Karpas-422 (cell line): ENCODE data around the gene GJB4. TPM values are rescaled to one million over a fixed set of nuclear protein-coding genes. Genes with fewer than 3 reads are reported as not detected.

Experiments used
- DNase-seq: peaks from one replicate; pipeline ENCODE4 v3.0.0-alpha.2; 2015
- H2AFZ ChIP-seq: fragments of 200-600 bp; sonication (generic); 2 replicates; pipeline ENCODE4 v1.6.1; 2014; ENCODE audit warnings: antibody characterized with exemption, low read length, mixed read lengths
- H3K27ac ChIP-seq: fragments of 200-600 bp; sonication (generic); 2 replicates; pipeline ENCODE4 v1.5.1; 2014; ENCODE audit warnings: mild to moderate bottlenecking, low read length, moderate library complexity
- H3K27me3 ChIP-seq: fragments of 200-600 bp; sonication (generic); 2 replicates; pipeline ENCODE4 v1.6.1; 2014; ENCODE audit warnings: low read length, mixed read lengths
- H3K36me3 ChIP-seq: fragments of 200-600 bp; sonication (generic); 2 replicates; pipeline ENCODE4 v1.6.1; 2014; ENCODE audit warnings: low read length, mixed read lengths; ENCODE audit not compliant: insufficient read depth
- H3K4me1 ChIP-seq: fragments of 200-600 bp; sonication (generic); 2 replicates; pipeline ENCODE4 v1.6.1; 2014; ENCODE audit warnings: mild to moderate bottlenecking, low read length, mixed read lengths
- H3K4me2 ChIP-seq: fragments of 200-600 bp; sonication (generic); 2 replicates; pipeline ENCODE4 v1.6.1; 2014; ENCODE audit warnings: low read length, low read depth, mild to moderate bottlenecking; ENCODE audit not compliant: poor library complexity, severe bottlenecking
- H3K4me3 ChIP-seq: fragments of 200-600 bp; sonication (generic); 2 replicates; pipeline ENCODE4 v1.5.1; 2014; ENCODE audit warnings: mild to moderate bottlenecking, antibody characterized with exemption, low read length, mixed read lengths
- H3K79me2 ChIP-seq: fragments of 200-600 bp; sonication (generic); 2 replicates; pipeline ENCODE4 v1.6.1; 2014; ENCODE audit warnings: mild to moderate bottlenecking, low read length, mixed read lengths
- H3K9ac ChIP-seq: fragments of 200-600 bp; sonication (generic); 2 replicates; pipeline ENCODE4 v1.6.0; 2014; ENCODE audit warnings: low read length
- H3K9me2 ChIP-seq: fragments of 200-600 bp; sonication (generic), shearing (Covaris generic); replicated peaks from 2 replicates; pipeline ENCODE4 v1.6.0; 2014; ENCODE audit warnings: mild to moderate bottlenecking, low read length, moderate library complexity; ENCODE audit not compliant: insufficient read depth
- H3K9me3 ChIP-seq: fragments of 300-700, 200-600 bp; sonication (generic); 2 replicates; pipeline ENCODE4 v1.6.1; 2014; ENCODE audit warnings: low read length, mixed read lengths
- H4K20me1 ChIP-seq: fragments of 200-600 bp; sonication (generic); 2 replicates; pipeline ENCODE4 v1.6.1; 2014; ENCODE audit warnings: mild to moderate bottlenecking, antibody characterized with exemption, low read length, low read depth; ENCODE audit not compliant: insufficient read depth
- total RNA-seq: library from RNA; depleted of rRNA; stranded (reverse); fragments of >200 nt; shearing (Covaris generic); gene quantifications from 2 replicates; pipeline ENCODE4 v1.2.3, GENCODE V29; 2014; ENCODE audit warnings: low replicate concordance

GJB4 gene
- total RNA-seq, 1 experiment from 2014 or later: not detected

- Histone ChIP-seq H3K27ac (no peak overlapping the region), H4K20me1 (no peaks in the 10 kb centered on the region; the same call in 1 of the 2 replicates), H3K4me2 (no peak overlapping the region), H3K4me3 (no peak overlapping the region), H3K9me2 (no peaks in the 10 kb centered on the region), H3K27me3 (no peaks in the 10 kb centered on the region), H3K79me2 (no peaks in the 10 kb centered on the region), H3K36me3 (no peaks in the 10 kb centered on the region), H2AFZ (no peak overlapping the region), H3K9me3 (no peaks in the 10 kb centered on the region), H3K4me1 (no peaks in the 10 kb centered on the region), H3K9ac (no peak overlapping the region)
- peak; percentile 92 for DNase-seq
Measured at GRCh38 chr1:34742667-34743270, 16.8 kb upstream of the GJB4 start.

GRCh38 chr1:34743775-34744174 is 15.8 kb upstream of the GJB4 start:
- Histone ChIP-seq H3K9me2 (no peaks in the 10 kb centered on the region), H3K36me3 (no peaks in the 10 kb centered on the region), H3K4me2 (no peak overlapping the region), H2AFZ (no peak overlapping the region), H3K9ac (no peak overlapping the region), H3K27me3 (no peaks in the 10 kb centered on the region), H3K9me3 (no peaks in the 10 kb centered on the region), H4K20me1 (no peaks in the 10 kb centered on the region; the same call in 1 of the 2 replicates), H3K4me1 (no peaks in the 10 kb centered on the region), H3K4me3 (no peak overlapping the region), H3K27ac (no peak overlapping the region), H3K79me2 (no peaks in the 10 kb centered on the region)
- no peak for DNase-seq

GRCh38 chr1:34744851-34745250 is 14.7 kb upstream of the GJB4 start:
- DNase-seq: no peak
- no peak overlapping the region for H3K27ac ChIP-seq

GRCh38 chr1:34745666-34746065 is 13.9 kb upstream of the GJB4 start:
- H3K27ac ChIP-seq: no peak overlapping the region
- H2AFZ ChIP-seq: no peak overlapping the region
- no peak overlapping the region for H3K4me3 ChIP-seq
- H3K4me2 ChIP-seq: no peak overlapping the region
- no peaks in the 10 kb centered on the region for H3K36me3 ChIP-seq
- H3K9ac ChIP-seq: no peak overlapping the region
- no peaks in the 10 kb centered on the region for H3K9me3 ChIP-seq
- no peaks in the 10 kb centered on the region for H3K27me3 ChIP-seq
- no peaks in the 10 kb centered on the region for H3K79me2 ChIP-seq
- no peaks in the 10 kb centered on the region for H3K4me1 ChIP-seq
- H4K20me1 ChIP-seq: no peaks in the 10 kb centered on the region; the same call in 1 of the 2 replicates
- no peaks in the 10 kb centered on the region for H3K9me2 ChIP-seq
- DNase-seq: no peak

More at GRCh38 chr1:34744851-34745250, 14.7 kb upstream of the GJB4 start:
- Histone ChIP-seq H3K4me2 (no peak overlapping the region), H3K9me2 (no peaks in the 10 kb centered on the region), H3K79me2 (no peaks in the 10 kb centered on the region), H3K9me3 (no peaks in the 10 kb centered on the region), H4K20me1 (no peaks in the 10 kb centered on the region; the same call in 1 of the 2 replicates), H2AFZ (no peak overlapping the region), H3K4me1 (no peaks in the 10 kb centered on the region), H3K36me3 (no peaks in the 10 kb centered on the region), H3K9ac (no peak overlapping the region), H3K27me3 (no peaks in the 10 kb centered on the region), H3K4me3 (no peak overlapping the region)

- Histone ChIP-seq H3K79me2 (no peaks in the 10 kb centered on the region), H3K4me3 (no peak overlapping the region), H3K27me3 (no peaks in the 10 kb centered on the region), H3K36me3 (no peaks in the 10 kb centered on the region), H3K27ac (no peak overlapping the region), H4K20me1 (no peaks in the 10 kb centered on the region; the same call in 1 of the 2 replicates), H3K9me3 (no peaks in the 10 kb centered on the region), H3K9me2 (no peaks in the 10 kb centered on the region), H3K4me2 (no peak overlapping the region), H3K4me1 (no peaks in the 10 kb centered on the region), H2AFZ (no peak overlapping the region), H3K9ac (no peak overlapping the region)
- no peak for DNase-seq
Measured at GRCh38 chr1:34746101-34746500, 13.4 kb upstream of the GJB4 start.

GRCh38 chr1:34746785-34747637 is 12.5 kb upstream of the GJB4 start:
- no peaks in the 10 kb centered on the region for H3K4me1 ChIP-seq
- H3K9me2 ChIP-seq: no peaks in the 10 kb centered on the region
- H3K36me3 ChIP-seq: no peaks in the 10 kb centered on the region
- no peak overlapping the region for H2AFZ ChIP-seq
- no peaks in the 10 kb centered on the region for H3K79me2 ChIP-seq
- no peaks in the 10 kb centered on the region for H3K27me3 ChIP-seq
- no peak overlapping the region for H3K4me2 ChIP-seq
- H4K20me1 ChIP-seq: no peaks in the 10 kb centered on the region
- no peaks in the 10 kb centered on the region for H3K9me3 ChIP-seq
- H3K27ac ChIP-seq: no peak overlapping the region
- no peak for DNase-seq
- H3K4me3 ChIP-seq: no peak overlapping the region
- H3K9ac ChIP-seq: no peak overlapping the region

- Histone ChIP-seq H3K9me2 (no peaks in the 10 kb centered on the region), H3K27ac (no peak overlapping the region), H3K9ac (no peak overlapping the region), H4K20me1 (no peaks in the 10 kb centered on the region), H3K4me3 (no peak overlapping the region), H3K9me3 (no peaks in the 10 kb centered on the region), H3K79me2 (no peaks in the 10 kb centered on the region), H3K4me2 (no peak overlapping the region), H2AFZ (no peak overlapping the region), H3K27me3 (no peaks in the 10 kb centered on the region), H3K4me1 (no peaks in the 10 kb centered on the region), H3K36me3 (no peaks in the 10 kb centered on the region)
- DNase-seq: no peak
Measured at GRCh38 chr1:34747638-34747941, 11.9 kb upstream of the GJB4 start.

GRCh38 chr1:34749992-34750391 is 9.5 kb upstream of the GJB4 start:
- H3K4me3 ChIP-seq: no peak overlapping the region
- no peaks in the 10 kb centered on the region for H3K9me3 ChIP-seq
- no peaks in the 10 kb centered on the region; the same call in 1 of the 2 replicates for H3K27me3 ChIP-seq
- H3K9me2 ChIP-seq: no peaks in the 10 kb centered on the region
- H3K9ac ChIP-seq: no peak overlapping the region
- H4K20me1 ChIP-seq: no peaks in the 10 kb centered on the region
- H3K27ac ChIP-seq: no peak overlapping the region
- no peaks in the 10 kb centered on the region for H3K36me3 ChIP-seq
- no peak overlapping the region for H3K4me2 ChIP-seq
- no peaks in the 10 kb centered on the region for H3K4me1 ChIP-seq
- no peak for DNase-seq
- H3K79me2 ChIP-seq: no peaks in the 10 kb centered on the region
- H2AFZ ChIP-seq: no peak overlapping the region
